Stimulated activated CD8-positive, alpha-beta memory T cell treated with anti-CD3 and anti-CD28 coated beads, Interleukin-12 subunit alpha, Interleukin-12 subunit beta, amount 100 ng/mL, for 24 hours (primary cell): ENCODE data around the gene GPR135.

Source experiments
- DNase-seq: peaks from one replicate; pipeline ENCODE4 v3.0.0-alpha.2; 2020; ENCODE audit errors: extremely low read depth

GPR135 gene, protein sequence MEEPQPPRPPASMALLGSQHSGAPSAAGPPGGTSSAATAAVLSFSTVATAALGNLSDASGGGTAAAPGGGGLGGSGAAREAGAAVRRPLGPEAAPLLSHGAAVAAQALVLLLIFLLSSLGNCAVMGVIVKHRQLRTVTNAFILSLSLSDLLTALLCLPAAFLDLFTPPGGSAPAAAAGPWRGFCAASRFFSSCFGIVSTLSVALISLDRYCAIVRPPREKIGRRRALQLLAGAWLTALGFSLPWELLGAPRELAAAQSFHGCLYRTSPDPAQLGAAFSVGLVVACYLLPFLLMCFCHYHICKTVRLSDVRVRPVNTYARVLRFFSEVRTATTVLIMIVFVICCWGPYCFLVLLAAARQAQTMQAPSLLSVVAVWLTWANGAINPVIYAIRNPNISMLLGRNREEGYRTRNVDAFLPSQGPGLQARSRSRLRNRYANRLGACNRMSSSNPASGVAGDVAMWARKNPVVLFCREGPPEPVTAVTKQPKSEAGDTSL

DNA sequence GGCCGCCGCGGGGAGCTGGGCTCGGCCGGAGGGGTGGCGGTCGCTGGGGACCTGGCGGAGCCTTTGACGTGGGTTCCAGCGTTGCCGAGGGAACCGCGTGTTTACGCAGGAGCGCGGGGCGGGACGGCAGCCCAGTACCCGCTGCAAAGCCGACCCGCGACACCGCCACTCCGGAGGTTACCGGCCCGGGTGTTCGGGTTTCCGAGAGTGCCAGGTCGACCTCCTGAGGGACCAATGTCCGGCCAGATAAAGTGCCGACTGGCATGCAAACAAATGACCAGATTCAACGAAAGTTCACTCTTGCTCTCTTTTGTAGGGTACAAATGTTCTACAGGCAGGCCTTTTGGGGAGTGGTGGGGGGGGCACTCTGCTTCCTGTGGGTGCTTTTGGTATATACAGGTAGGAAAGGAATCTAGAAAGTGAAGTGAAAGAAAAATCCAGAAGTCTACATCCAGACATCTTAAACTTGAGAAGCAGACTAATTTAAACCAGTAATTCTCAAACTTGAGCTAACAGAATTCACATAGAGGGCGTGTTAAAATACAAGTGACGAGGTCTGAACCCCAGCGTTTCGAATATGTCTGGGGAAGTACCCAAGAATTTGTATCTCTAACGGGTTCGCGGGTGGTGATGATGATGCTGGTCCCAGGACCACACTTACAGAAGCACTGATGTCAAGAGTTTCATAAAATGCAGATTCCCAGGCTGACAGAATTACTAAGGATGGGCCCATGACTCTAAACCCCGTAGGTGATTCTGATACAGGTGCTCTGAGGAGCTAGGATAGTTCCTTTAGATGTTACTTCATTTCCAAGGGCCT is at the start of gene GPR135:
TSS of gene GPR135 (minus strand) at position 65 of the 820 bp plus-strand sequence. CDS start 154 bp downstream, outside the sequence.
- DNase-seq = no peak

DNA sequence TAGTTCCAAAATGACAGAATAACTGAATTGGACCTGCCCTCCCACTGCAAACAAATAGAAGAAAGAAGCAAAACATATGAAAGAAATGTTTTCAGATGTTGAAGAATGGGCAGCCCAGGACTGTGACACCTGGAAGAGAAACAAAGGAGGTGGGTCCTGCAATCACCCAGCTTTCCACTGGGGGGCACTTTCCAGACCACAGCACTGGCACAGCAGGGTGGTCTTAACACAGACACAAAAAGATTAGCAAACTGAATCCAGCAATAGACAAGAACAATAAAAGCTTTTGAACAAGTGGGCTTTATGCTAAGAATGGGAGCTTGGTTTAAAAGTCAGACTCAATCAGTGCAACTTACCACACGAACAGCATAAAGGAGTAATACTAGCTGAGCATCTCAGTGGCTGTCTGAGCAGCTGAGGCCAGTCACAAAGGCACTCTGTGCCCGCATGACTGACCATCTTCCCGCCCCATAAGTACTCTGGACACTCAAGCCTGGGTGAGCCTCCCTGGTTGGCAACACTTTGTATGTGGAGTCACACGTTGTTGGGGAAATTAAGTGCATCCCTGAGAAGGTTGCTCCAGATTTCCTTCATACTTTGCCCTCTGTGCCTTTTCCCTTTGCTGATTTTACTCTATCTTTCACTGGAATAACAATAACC is 46.9 kb upstream of the GPR135 start:
- no peak for DNase-seq

DNA sequence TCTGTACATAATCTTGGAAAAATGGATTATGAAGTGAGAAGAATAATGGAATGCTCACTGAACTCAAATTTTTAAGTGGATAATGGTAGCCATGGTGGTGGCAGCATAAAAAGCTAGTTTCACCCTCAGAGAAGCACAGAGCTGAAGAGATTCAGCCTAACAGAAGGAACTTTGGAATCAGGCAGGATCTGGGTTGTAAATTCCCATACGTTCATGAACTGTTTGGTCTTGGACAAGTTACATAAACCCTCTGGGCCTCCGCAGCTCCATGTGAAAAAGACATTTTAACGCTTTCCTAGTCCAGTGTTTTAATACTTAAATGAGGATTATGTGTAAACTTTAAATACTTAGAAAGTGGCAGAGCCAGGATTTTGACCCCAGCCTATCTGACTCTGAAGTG is 45.8 kb upstream of the GPR135 start:
- DNase-seq = no peak

DNA sequence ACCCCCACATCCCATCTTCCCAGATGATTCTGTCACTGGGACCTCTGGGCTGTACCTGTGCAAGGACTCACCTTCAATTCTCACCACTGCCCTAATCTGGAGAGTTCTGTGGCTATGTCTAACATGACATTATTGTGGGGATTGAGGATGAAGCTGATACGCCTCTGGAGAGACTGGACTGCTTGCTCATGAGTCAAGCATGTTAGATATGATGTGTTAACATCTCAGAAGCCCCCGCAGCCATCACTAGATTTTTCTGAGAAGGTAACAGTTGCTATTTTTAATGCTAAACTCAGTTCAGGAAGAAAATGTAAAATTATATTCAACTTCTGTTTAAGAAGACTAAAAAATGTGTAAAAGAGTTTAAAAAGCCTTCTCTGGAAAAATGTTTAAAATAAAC is 44.8 kb upstream of the GPR135 start:
- DNase-seq = no peak

DNA sequence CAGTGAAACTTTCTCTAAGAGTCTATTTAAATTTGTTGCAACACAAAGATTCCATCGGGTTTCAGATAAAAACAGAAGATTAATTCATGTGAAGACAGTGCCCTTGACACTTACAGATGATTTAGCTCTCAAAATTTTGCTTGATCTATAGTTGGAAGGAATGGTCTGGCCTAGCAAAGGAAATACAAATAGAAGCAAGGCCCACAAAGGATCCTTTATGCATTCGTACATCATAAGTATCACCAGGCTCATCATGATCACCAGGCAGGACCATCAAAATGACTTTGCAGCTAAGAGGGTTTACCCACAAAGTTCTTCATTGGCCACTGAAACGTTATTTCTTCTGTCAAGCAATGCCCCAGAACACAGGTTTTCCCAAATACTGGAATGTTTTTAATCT is 43.9 kb upstream of the GPR135 start:
- DNase-seq = no peak

DNA sequence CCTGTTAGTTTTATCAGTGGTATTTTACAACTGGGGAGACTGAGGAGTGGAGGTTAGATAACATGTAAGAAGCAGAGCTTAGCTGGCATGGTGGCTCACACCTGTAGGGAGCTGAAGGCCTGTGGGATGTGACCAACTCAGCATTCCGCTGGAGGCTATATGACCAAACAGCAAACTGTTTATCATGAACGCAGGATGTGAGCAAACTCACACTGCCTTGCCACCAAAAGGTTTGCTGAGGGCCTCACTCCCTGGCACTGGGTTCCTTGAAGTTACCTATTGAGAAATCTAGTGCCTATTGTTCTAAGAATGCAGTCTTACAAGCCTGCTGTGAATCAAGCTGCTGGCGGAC is 42.5 kb upstream of the GPR135 start:
- DNase-seq = no peak

DNA sequence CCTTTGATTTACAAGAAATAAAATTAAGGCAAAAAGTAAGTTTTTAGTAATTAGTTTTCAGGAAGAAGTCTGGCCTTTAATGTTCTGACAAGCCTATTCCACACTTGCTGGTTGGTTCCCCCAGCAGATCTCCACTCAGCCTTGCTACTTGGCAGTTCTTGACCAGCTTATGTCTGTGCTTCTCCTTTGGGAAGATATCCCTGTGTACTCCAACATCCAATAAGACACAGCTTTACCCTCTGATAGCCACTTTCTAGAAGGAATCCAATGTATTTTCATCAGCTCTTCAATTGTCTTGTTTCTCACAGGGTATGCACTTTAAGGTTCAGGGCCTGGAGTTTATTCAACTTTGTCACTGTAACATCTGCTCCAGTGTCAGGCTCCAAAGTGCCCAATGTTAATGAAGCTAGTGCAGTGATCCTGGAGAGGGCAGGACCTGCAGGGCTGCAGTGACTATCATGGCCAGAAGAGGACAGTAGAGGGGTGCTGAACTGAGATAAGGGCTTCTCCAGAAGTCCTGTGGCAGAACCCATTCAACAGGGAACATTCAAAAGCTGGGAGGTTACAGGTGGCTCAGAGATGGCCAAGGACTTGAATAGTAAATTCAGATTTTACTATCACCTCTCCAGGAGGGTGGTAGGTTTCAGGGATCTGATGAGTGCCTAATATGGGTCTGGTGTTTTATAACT is 42.0 kb upstream of the GPR135 start:
- no peak for DNase-seq

DNA sequence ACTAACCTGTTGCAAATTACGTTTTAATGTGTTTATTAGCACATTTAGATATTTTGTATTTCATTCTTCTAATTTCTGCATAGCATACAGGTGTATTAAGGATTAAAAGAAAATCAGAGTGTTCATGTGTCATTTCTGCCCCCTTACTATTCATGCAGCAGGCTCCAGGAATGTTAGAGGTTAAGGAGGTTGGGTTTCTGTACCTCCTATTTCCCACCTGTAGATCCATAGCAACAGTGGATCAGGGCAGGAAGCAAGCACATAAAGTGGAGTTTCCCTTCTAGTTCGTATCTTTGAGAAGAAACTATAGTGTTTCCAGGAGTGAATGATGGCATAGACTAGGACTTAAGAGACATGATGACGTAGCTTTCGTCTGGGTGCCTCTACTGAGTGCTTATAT is 38.1 kb upstream of the GPR135 start:
- DNase-seq = no peak

DNA sequence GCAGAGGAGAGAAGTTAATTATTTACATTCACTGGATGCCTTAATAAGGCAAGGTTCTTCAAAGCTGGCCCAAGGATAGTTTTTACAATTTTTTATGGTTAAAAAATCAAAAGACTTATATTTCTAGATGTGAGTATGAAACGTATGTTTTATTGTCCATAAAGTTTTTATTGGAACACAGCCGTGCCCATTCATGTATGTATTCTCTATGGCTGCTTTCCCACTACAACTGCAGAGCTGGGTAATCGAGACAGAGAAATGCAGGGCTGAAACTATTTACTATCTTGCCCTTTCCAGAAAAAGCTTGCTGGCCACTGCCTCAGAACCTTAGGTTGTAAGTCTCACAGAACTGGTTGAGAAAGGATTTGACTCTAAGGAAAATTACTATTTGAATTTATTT is 35.6 kb upstream of the GPR135 start:
- no peak for DNase-seq

DNA sequence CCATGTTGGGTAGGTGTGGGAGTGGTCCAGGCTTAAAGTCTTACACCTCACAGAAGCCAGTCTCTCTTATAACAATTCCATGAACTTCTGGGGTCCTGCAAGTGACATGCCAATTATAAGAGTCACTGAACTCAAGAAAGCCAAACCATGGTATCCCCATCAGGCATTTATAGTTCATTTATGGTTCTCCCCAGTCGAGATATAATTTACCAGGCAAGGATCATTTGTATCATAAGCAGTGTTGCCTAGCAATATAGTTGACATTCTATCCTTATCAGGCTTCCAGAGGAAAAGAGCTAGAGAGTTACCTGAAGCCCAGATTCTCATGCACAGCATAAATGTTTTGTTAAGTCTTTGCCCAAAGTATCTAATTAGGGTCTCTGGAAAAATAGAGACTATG is 27.2 kb upstream of the GPR135 start:
- DNase-seq = no peak

DNA sequence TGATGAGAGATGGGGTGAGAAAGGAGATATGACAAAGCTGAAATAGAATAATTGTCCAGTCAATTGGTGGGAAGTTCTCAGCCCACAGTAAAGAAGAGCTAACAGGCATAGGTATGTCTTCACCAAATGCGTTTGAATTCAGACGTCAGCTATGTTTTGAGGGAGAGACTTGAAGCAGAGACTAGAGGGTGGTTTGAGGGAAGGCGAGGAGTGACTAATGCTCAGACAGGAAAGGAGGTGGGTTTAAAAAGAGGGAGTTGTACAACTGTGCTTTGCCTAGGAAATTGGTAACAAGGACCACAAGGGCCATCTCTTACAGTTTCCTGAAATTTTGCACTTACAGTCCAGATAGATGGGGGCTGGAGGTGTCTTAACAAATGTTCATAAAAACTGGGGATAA is 25.6 kb upstream of the GPR135 start:
- DNase-seq = no peak

DNA sequence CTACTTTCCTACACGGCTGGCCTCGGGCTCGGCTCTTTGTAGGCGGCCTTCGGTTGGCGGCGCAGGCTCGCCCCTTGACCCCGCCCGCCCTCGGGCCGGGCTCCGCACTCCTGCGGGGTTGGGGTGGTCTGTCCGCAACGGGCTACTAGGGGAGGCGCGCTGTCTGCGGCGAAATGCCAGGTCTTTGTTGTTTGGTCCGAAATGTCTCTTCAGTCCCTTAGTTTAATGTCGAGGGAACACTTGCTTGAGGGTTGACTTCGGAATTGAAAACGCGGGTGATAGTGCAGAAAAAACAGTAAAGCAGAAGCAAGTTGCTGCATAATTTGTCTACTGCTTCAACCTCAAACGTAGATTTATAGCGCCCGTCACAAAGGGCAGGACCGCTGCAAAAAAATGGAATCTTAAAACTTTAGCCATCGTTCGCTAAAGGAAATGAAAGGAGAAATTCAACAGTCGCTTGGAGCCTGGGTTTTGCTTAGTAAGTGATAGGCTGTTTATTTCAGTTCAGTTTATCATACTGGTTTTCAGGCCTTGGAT is 19.5 kb upstream of the GPR135 start:
- no peak for DNase-seq

DNA sequence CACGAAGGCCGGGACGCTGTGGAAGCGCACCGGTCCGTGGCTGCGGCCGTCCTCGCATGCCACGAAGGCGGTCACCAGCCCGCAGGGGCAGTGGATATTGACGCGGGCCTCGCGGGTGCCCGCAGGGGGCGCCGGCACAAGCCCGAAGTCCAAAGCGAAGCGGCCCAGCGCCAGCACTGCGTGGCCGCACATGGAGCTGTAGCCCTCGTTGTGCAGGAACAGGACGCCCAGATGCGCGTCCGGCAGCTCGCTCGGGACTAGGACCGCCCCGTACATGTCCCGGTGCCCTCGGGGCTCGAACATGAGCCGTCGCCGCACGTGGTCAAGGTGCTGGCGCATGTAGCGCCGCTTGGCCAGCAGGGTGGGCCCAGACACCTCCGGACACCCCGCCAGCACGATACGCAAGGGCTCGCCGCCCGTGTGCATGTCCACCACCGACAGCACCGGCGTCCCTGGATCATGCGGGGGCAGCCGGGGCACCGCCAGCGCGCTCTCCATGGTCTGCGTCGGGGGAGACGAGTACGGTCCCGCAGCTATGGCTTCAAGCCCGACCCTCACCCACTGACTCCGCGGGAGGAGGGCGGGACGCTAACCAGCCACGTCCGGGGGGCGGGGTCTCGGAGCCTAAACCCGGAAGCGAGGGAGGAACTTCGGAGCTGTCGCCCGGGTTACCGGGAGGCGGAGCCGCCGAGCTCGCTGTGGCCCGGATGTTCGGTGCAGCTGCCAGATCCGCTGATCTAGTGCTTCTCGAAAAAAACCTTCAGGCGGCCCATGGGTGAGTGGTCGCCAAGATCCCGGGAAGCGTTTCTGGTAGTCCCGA is 18.8 kb upstream of the GPR135 start, which contains the start of the genes JKAMP and L3HYPDH:
TSS of gene JKAMP (plus strand) at position 699 of the 820 bp plus-strand sequence. CDS start at position 772, 73 bp downstream.
TSS of gene L3HYPDH (minus strand) at position 590 of the 820 bp plus-strand sequence. CDS start at position 498, 92 bp downstream.
- DNase-seq = peak; percentile 96

DNA sequence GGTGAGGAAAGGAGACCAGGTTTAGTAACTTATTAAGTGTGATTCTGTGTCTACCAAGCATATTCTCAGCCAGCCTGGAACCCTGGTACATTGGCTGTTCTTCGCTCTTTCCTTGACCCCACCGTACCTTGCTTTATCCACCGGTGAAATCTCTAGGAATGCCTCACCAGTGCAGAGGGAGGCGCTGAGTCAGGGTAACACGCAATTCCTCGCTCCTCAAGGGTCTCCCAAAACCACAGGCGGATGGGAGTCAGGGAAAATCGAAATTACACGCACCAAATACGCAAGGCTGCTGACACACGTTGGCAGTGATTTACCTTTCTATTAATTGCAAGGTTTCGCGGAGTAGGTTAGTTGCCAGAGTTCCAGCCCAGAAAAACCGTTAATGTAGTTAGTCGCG is 18.2 kb upstream of the GPR135 start:
- no peak for DNase-seq

DNA sequence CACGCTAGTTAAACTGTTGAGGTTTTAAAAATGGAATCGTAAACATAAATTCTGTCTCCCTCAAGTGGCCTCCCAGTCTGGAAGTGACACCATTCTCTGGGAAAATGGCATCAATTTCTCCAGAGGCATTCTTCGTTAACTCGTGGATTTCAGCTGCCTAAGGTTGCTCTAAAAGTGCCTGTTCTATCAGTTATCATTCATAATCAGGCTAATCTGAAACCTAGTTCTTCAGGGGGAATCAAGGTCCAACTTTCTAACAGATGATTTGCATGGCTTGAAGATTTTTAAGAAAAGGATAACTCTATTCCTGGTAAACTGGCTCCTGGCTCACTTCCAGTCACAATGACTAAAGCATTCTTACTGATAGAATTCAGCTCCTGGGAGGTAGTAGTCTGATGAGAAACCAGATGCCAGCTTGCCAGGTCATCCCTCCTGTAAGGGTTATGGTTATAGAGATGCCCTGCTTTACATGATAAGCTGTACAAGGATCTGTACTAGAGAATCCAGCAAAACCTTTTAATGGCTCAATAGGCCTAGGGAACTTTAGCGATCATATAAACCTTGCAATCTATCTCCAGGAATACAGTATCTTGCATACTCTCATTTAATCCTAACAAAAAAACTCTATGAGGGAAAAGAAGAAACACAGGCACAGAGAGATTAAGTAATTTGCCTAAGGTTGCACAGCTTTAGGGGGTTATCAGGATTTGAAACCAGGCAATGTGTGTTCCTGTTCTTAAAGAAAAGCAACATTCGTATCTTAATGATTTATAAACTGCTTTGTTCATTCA is 17.6 kb upstream of the GPR135 start:
- no peak for DNase-seq

DNA sequence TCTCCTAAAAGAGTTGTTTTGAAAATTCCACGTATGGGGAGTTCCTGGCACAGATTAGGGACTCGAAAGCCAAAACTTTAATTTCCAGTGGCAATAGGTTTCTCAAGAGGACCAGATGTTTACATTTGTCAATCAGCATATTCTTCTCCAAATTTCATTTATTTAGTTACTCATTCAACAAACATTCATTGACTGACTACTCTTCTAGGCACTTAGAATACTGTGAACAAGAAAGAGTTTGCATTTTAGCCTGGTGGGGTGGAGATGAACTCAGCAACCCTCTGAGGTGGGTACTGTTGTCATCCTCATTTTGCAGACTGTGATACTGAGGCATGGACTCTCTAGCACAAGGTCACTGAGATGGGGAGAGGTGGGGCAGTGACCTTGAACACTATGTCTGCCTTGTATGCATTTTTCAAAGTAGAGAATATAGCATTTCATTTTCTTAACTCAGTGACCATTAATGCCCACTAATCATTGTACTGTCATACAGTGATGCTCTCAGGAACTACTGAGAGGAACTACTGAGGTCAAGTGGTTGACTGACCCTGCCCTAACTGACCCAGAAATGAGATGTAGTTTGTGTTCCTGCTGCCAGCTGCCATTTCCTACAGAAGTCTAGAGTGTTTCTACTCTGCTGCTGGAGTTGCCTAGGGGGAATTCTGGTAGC is 16.8 kb upstream of the GPR135 start:
- DNase-seq = no peak

DNA sequence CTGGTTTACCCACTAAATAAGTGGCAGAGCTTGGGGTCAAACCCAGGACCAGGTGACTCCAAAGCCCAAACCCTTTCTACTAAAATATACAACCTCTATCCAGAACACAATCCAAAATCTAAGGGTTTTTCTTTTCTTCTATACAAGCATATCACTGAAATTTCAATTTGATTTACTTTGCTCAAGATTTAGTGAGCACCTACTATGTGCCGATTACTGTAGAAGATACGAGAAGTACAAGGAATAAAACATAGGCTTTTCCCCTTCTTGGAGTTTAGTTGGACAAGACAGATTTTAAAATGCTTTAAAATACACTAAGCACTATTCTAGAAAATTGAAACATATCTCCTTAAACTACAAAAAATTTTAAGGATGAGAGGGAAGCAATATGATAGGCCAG is 16.2 kb upstream of the GPR135 start:
- no peak for DNase-seq

DNA sequence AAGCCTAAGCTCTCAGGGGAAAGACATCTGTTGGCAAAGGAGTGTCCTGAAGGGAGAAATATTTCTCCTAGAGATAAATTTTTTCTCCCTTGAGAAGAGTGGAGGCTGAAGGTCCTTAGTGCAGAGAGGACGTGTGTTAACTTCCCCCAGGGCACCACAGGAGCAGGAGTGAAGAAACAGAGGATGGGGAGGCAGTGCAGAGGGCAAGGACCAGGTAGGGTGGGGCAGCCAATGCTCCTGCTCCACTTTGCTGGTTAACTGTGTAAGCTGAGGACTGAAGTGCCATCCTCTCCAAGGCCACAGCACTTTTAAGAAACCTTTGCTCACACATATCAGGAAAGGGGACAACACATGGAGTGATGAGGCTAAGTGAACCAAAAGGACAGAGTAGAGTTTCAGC is 15.0 kb upstream of the GPR135 start:
- no peak for DNase-seq

DNA sequence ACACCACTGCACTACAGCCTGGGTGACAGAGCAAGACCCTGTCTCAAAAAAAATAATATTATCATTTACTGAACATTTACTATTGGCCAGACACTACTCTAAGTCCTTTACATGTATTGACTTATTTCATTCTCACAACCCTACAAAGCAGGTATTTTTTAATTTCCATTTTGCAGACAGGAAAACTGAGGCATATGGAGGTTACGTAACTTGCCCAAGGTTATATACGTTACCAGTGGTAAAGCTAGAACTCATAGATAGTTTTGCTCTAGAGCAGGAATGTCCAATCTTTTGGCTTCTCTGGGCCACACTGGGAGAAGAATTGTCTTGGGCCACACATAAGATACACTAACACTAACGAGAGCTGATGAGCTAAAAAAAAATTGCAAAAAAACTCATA is 13.4 kb upstream of the GPR135 start:
- DNase-seq = no peak
